Natural killer cell treated with Interleukin-12 subunit alpha and Interleukin-12 subunit beta and Interleukin-15 and Interleukin-18, amount 100 ng/mL, for 72 hours (primary cell): Measurements from ENCODE around the gene ATP8B1. TPM values are rescaled to one million over a fixed set of nuclear protein-coding genes. Genes with fewer than 3 reads are reported as not detected.
A peak's percentile ranks its signal among the peaks of the same experiment; 100 is the strongest.

Source experiments
- ATAC-seq, 2 donors: fragments of 150-1000 bp; cut with Tn5 transposase in 1 of 2; sonication (Bioruptor Pico), chemical (Tn5 transposase) in 1 of 2; 2 replicates each; pipeline ENCODE4 v1.10.0; 2021
- DNase-seq: peaks from one replicate; pipeline ENCODE4 v3.0.0; 2022; ENCODE audit warnings: low spot score
- H3K27ac Mint-ChIP-seq, 2 donors: 1 replicate in 1 of 2; 2 replicates in 1 of 2; pipeline ENCODE4 v1.8.0; 2022; ENCODE audit warnings: mixed read lengths in 2 of 2, mild to moderate bottlenecking in 1 of 2, moderate library complexity in 1 of 2
- H3K27me3 Mint-ChIP-seq, 2 donors: 1 replicate in 1 of 2; 2 replicates in 1 of 2; pipeline ENCODE4 v1.8.0; 2022; ENCODE audit warnings: mixed read lengths in 2 of 2
- H3K36me3 Mint-ChIP-seq: one replicate; pipeline ENCODE4 v1.8.0; 2022; ENCODE audit warnings: mixed read lengths
- H3K4me1 Mint-ChIP-seq, 2 donors: 1 replicate in 1 of 2; 2 replicates in 1 of 2; pipeline ENCODE4 v1.8.0; 2022; ENCODE audit warnings: low read depth in 2 of 2, mixed read lengths in 2 of 2, mild to moderate bottlenecking in 1 of 2
- H3K4me3 Mint-ChIP-seq: one replicate; pipeline ENCODE4 v1.8.0; 2022; ENCODE audit warnings: mixed read lengths
- H3K9me3 Mint-ChIP-seq: 2 replicates; pipeline ENCODE4 v1.8.0; 2022; ENCODE audit warnings: mixed read lengths
- total RNA-seq, 2 donors: library from RNA; stranded (reverse); gene quantifications; one replicate each; pipeline ENCODE4 v1.2.3, GENCODE V29; 2022

Gene ATP8B1
- total RNA-seq, 2 donors from 2014 or later: not detected

DNA sequence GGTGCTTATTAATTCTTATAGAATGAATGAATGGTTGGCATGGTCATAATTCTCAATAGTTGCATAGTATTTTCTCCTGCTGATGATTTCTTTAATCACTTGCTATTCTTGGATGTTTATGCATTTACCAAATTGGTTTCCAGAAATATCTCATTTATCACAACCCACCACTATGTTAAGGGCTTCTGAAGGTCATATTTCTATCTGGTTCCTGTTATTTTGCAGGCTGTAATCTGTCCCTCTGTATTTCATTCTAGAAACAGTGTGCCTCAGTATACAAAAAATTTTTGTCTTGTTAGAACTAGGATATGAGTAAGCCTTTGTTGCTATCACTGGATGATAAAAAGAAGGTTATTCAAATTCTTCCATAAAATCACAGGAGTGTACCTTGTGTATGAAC lies 6.1 kb upstream of the ATP8B1 start:
- Mint-ChIP-seq H3K27ac (no peak overlapping the region), H3K27me3 (peaks cover 17 to 28% of the 10 kb centered on the region in 2 donors), H3K4me1 (no peaks in the 10 kb centered on the region), H3K36me3 (peaks cover 13% of the 10 kb centered on the region), H3K4me3 (no peak overlapping the region), H3K9me3 (peaks cover 6% of the 10 kb centered on the region)
- DNase-seq (no peak), ATAC-seq (no peak)

- Mint-ChIP-seq H3K4me1 (no peaks in the 10 kb centered on the region), H3K9me3 (peaks cover 2% of the 10 kb centered on the region), H3K27ac (no peak overlapping the region), H3K4me3 (no peak overlapping the region), H3K36me3 (peaks cover 5% of the 10 kb centered on the region), H3K27me3 (peaks cover 14 to 25% of the 10 kb centered on the region in 2 donors)
- ATAC-seq (no peak), DNase-seq (no peak)
Observed at GRCh38 chr18:57807336-57808117, 4.4 kb upstream of the ATP8B1 start.

DNA sequence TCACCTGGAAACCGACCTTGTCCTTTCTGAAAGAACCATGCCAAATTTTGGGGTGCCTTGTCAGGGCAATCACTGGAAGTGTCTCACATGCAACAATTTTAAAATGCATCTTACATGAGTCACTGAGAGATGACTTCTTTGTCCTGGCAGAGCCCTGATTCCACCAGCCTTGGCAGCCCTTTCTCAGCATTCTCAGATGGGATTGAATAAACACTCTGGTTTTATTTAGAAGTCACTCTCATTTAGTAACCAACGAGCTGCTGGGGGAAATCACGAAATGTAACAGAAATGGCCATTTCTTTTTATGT lies 3.8 kb upstream of the ATP8B1 start:
- H3K36me3 Mint-ChIP-seq: peaks cover 4% of the 10 kb centered on the region
- peaks cover 17 to 24% of the 10 kb centered on the region in 2 donors for H3K27me3 Mint-ChIP-seq
- H3K4me1 Mint-ChIP-seq: no peaks in the 10 kb centered on the region
- DNase-seq (no peak), ATAC-seq (no peak)
- no peak overlapping the region for H3K27ac Mint-ChIP-seq
- H3K9me3 Mint-ChIP-seq: peaks cover 2% of the 10 kb centered on the region
- no peak overlapping the region for H3K4me3 Mint-ChIP-seq

DNA sequence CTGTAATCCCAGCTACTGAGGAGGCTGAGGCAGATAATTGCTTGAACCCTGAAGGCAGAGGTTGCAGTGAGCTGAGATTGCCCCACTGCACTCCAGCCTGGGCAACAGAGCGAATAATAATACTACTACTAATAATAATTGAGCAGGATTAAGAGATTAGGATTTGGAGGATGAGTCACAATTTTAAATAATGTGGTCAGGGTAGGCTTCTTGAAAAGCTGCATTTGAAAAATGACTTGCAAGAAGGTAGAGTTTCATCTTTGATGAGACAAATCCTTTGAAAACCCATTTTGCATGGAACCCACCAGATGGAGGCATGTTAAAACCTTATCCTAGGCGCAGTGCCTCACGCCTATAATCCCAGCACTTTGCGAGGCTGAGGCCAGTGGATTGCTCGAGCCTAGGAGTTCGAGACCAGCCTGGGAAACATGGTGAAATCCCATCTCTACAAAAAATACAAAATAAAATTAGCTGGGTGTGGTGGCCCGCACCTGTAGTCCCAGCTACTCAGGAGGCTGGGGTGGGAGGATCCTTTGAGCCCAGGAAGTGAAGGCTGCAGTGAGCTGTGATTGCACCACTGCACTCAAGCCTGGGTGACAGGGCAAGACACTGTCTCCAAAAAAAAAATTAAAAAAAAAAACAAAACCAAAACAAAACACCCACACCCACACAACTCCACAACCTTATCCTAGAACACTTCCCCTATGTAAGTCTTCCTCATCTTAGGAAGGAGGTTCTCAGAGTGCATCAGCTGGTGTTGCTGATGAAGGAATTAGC lies 3.3 kb upstream of the ATP8B1 start:
- H3K4me3 Mint-ChIP-seq: no peak overlapping the region
- H3K27me3 Mint-ChIP-seq: peaks cover 20 to 27% of the 10 kb centered on the region in 2 donors
- H3K9me3 Mint-ChIP-seq: peaks cover under 1% of the 10 kb centered on the region
- H3K36me3 Mint-ChIP-seq: peaks cover under 1% of the 10 kb centered on the region
- H3K4me1 Mint-ChIP-seq: no peaks in the 10 kb centered on the region
- H3K27ac Mint-ChIP-seq: no peak overlapping the region
- DNase-seq (no peak), ATAC-seq (no peak)

GRCh38 chr18:57805117-57805516 lies 2.0 kb upstream of the ATP8B1 start:
- Mint-ChIP-seq H3K27me3 (peaks cover 30 to 39% of the 10 kb centered on the region in 2 donors), H3K4me1 (no peaks in the 10 kb centered on the region), H3K36me3 (no peaks in the 10 kb centered on the region), H3K4me3 (no peak overlapping the region), H3K9me3 (no peaks in the 10 kb centered on the region), H3K27ac (no peak overlapping the region)
- ATAC-seq: no peak
- no peak for DNase-seq

DNA sequence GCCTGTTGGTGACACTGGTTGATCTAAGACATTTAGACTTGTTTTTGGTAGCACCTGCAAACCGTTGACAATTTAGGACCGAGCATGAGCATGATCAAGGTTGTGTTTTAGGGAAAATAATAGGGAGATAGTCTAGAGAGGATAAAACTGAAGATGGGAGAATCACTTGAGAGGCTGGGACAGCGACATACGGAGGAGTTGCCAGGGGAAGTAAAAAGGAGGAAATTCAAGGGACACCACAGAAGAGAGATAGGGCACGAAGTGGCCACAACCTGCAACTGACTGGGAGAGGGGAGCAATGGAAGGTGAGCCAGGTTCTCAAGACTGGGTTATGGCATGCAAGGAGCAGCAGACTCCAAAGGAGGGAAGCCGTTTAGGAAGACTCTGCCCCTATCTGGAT lies 1.4 kb upstream of the ATP8B1 start:
- no peak overlapping the region for H3K27ac Mint-ChIP-seq
- H3K9me3 Mint-ChIP-seq: no peaks in the 10 kb centered on the region
- no peaks in the 10 kb centered on the region for H3K4me1 Mint-ChIP-seq
- DNase-seq (no peak), ATAC-seq (no peak)
- H3K4me3 Mint-ChIP-seq: no peak overlapping the region
- peaks cover 30 to 39% of the 10 kb centered on the region in 2 donors for H3K27me3 Mint-ChIP-seq
- H3K36me3 Mint-ChIP-seq: no peaks in the 10 kb centered on the region

DNA sequence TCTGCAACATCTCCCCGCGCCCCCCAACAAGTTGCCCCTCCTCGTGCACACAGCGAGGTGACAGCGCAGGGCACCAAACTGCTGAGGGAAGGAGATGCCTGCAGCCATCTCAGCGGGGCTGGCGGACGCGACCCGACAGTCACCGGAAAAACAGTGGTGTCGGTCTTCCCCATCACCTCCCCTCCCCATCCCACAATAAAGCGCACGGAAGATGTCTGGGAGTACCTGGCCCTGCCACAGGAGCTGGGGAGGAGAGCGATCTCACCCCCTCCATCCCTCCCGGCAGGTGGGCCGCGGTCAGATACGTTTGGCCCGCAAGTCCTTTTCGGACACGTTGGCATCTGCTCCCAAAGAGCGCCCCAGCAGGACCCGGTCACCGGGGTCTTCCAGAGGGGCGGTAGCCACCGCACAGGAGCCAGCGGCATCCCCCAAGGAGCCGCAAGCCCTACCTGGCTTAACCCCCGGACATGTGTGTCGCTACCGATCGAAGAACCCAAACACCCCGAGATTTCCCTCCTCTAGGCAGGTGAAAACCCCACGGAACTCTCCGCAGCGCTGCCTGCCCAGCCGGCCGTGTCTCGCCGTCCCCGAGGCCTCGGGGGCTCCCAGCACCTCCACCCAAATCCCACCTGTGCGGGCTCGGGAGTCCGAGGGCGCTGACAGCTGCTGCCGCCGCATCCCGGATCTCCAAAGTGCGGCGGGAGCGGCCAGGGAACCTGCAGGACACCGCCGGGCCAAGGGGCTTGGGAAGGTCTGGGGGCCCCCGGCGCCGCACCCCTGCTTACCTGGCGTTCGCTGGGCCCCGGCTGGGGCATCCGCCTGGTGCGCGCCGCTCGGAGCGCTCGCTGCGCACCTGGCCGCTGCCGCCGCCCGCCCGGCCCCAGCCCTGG lies 657 bp downstream of the ATP8B1 start:
- Mint-ChIP-seq H3K4me3 (peak overlapping the region; percentile 38), H3K9me3 (no peaks in the 10 kb centered on the region), H3K27me3 (peaks cover 23 to 29% of the 10 kb centered on the region in 2 donors), H3K4me1 (no peaks in the 10 kb centered on the region), H3K36me3 (no peaks in the 10 kb centered on the region), H3K27ac (no peak overlapping the region)
- ATAC-seq (peak in 1 of 2 donors; percentile 25), DNase-seq (no peak)

GRCh38 chr18:57801761-57802212 lies 1.3 kb downstream of the ATP8B1 start:
- Mint-ChIP-seq H3K27me3 (peaks cover 22 to 29% of the 10 kb centered on the region in 2 donors), H3K4me3 (peak overlapping the region; percentile 38), H3K4me1 (no peaks in the 10 kb centered on the region), H3K27ac (no peak overlapping the region), H3K9me3 (no peaks in the 10 kb centered on the region), H3K36me3 (no peaks in the 10 kb centered on the region)
- ATAC-seq (peak in 1 of 2 donors; percentile 22), DNase-seq (no peak)

GRCh38 chr18:57801325-57801724 lies 1.8 kb downstream of the ATP8B1 start:
- H3K4me1 Mint-ChIP-seq: no peaks in the 10 kb centered on the region
- H3K4me3 Mint-ChIP-seq: no peak overlapping the region
- H3K9me3 Mint-ChIP-seq: no peaks in the 10 kb centered on the region
- ATAC-seq (no peak), DNase-seq (no peak)
- H3K27ac Mint-ChIP-seq: no peak overlapping the region
- no peaks in the 10 kb centered on the region for H3K36me3 Mint-ChIP-seq
- peaks cover 21 to 29% of the 10 kb centered on the region in 2 donors for H3K27me3 Mint-ChIP-seq

DNA sequence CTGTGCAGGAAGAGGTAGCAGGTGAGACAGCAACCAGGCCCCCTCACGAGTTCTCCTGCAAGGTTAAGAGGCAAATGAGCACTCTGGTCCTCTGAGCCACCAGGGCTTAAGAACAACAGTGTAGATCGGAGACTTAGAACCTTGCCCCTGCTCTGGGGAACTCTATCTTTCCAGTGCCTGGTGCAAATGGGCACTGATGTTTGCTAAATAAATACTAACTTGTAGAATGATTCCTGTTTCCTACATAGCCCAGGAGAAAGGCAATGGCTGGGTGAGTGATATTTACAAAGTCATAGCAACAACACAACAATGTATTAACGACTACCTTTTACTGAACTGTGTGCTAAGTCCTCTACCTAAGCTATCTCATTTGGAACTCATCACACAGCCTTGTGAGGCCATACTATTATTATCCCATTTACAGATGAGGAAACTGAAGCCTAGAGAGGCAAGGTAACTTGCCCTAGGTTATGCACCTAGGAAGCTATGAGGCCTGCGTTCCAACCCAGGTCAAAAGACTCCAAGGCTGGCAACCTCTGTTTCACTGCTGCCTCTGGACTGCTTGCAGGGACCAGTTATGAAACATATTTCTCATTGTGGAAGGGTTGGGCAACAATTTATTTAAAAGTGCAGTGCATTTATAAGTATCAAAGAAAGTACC lies 4.3 kb downstream of the ATP8B1 start:
- H3K27ac Mint-ChIP-seq: no peak overlapping the region
- peaks cover 4% of the 10 kb centered on the region for H3K36me3 Mint-ChIP-seq
- H3K9me3 Mint-ChIP-seq: peaks cover 4% of the 10 kb centered on the region
- H3K27me3 Mint-ChIP-seq: peaks cover 15 to 18% of the 10 kb centered on the region in 2 donors
- no peaks in the 10 kb centered on the region for H3K4me1 Mint-ChIP-seq
- H3K4me3 Mint-ChIP-seq: no peak overlapping the region
- DNase-seq: no peak
- ATAC-seq: no peak

GRCh38 chr18:57797209-57797651 lies 5.9 kb downstream of the ATP8B1 start:
- Mint-ChIP-seq H3K36me3 (peaks cover 4% of the 10 kb centered on the region), H3K4me1 (no peaks in the 10 kb centered on the region), H3K4me3 (no peak overlapping the region), H3K27me3 (peaks cover 18 to 22% of the 10 kb centered on the region in 2 donors), H3K9me3 (peaks cover 4% of the 10 kb centered on the region), H3K27ac (no peak overlapping the region)
- ATAC-seq (no peak), DNase-seq (no peak)

- H3K4me1 Mint-ChIP-seq: no peaks in the 10 kb centered on the region
- H3K9me3 Mint-ChIP-seq: peaks cover 4% of the 10 kb centered on the region
- peaks cover 3 to 8% of the 10 kb centered on the region in 2 donors for H3K27me3 Mint-ChIP-seq
- DNase-seq: no peak
- peaks cover 4% of the 10 kb centered on the region for H3K36me3 Mint-ChIP-seq
- ATAC-seq: no peak
- H3K4me3 Mint-ChIP-seq: no peak overlapping the region
- no peak overlapping the region for H3K27ac Mint-ChIP-seq
Observed at GRCh38 chr18:57794951-57795728, 8.0 kb downstream of the ATP8B1 start.
